Adrenal gland (tissue), 12 donors: Measurements from ENCODE around the gene SATB1. TPM values are rescaled to one million over a fixed set of nuclear protein-coding genes. Genes with fewer than 3 reads are reported as not detected.

ENCODE experiments used
- DNase-seq, 7 donors: peaks; one replicate each; pipeline ENCODE4 v3.0.0-alpha.2; 2019 to 2020
- H3K27ac ChIP-seq, 5 donors: fragments of 200-600 bp; sonication (generic) in 4 of 5; 1 replicate in 3 of 5; 2 replicates in 2 of 5; pipeline versions ENCODE4 v1.5.1 to v1.8.0; 2016 to 2020; ENCODE audit warnings: mild to moderate bottlenecking in 1 of 5
- H3K27me3 ChIP-seq: fragments of 200-600 bp; 2 replicates; pipeline ENCODE4 v1.8.0; 2021
- H3K36me3 ChIP-seq, 2 donors: fragments of 200-600 bp; replicated peaks in 1 of 2; 1 replicate in 1 of 2; 2 replicates in 1 of 2; pipeline versions ENCODE4 v1.5.1 to v1.8.0; 2018 to 2022
- H3K4me1 ChIP-seq, 2 donors: fragments of 200-600 bp; replicated peaks in 1 of 2; 1 replicate in 1 of 2; 2 replicates in 1 of 2; pipeline versions ENCODE4 v1.5.1 to v1.8.0; 2018 to 2021
- H3K4me3 ChIP-seq, 4 donors: fragments of 200-600 bp; sonication (generic) in 3 of 4; one replicate each; pipeline ENCODE4 v1.5.1; 2016 to 2018
- H3K9me3 ChIP-seq, 3 donors: fragments of 200-600 bp; sonication (generic) in 1 of 3; replicated peaks in 1 of 3; 1 replicate in 2 of 3; 2 replicates in 1 of 3; pipeline versions ENCODE4 v1.5.1 to v1.8.0; 2016 to 2021
- CTCF ChIP-seq, 6 experiments: fragments of 450-650 bp in 4 of 6; fragments of 200-600 bp in 2 of 6; sonication (generic) in 1 of 6; IDR thresholded peaks; 1 replicate in 5 of 6; 2 replicates in 1 of 6; pipeline versions ENCODE4 v1.5.1 to v1.8.0; 2016 to 2021; ENCODE audit warnings: antibody characterized with exemption in 6 of 6, mild to moderate bottlenecking in 2 of 6, moderate library complexity in 1 of 6
- POLR2A ChIP-seq, 2 donors: fragments of 450-650 bp; IDR thresholded peaks; one replicate each; pipeline ENCODE4 v1.6.1; 2017; ENCODE audit warnings: antibody characterized with exemption in 2 of 2, mild to moderate bottlenecking in 2 of 2, moderate library complexity in 1 of 2
- WGBS, 4 donors: extraction: QIAGEN DNeasy Blood & Tissue Kit in 2 of 4; methylation state at CpG; one replicate each; pipeline versions ENCODE4 v1.1.5 to v1.1.7; 2013 to 2017; 5-methylcytosine and 5-hydroxymethylcytosine counted together
- intact Hi-C, 2 donors: fragments of 100-400 bp; cut with DNase I; formaldehyde crosslinking; loops; one replicate each; pipeline versions ENCODE4 v1.14.1 to v1.15.0; 2022 to 2023
- polyA plus RNA-seq, 3 donors: library from polyadenylated mRNA; stranded (reverse); fragments of 200-250 nt in 2 of 3; fragments of 350-450 nt in 1 of 3; fragmentation: Illumina TruSeq in 1 of 3; extraction: RNeasy Lipid Tissue Mini Kit (QIAGEN cat#74804) in 1 of 3; gene quantifications; one replicate each; pipeline ENCODE4 v1.2.3, GENCODE V29; 2013 to 2014
- total RNA-seq, 9 donors: library from RNA; depleted of rRNA in 4 of 9; stranded (reverse); fragments of >200 nt in 4 of 9; fragments of 120-200 nt in 1 of 9; fragmentation: NEBNext Ultra II Directional in 1 of 9; extraction: Animal tissue kit (Norgen Biotek cat#: 25700) in 1 of 9; gene quantifications; one replicate each; pipeline versions ENCODE4 v1.1.0 to v1.2.4, GENCODE V29; 2013 to 2023
- donor health status: healthy with polysubstance abuse.
- donor health status: Bipolar disorder and iron deficiency.
- donor health status: DM: yes; HTN: yes; CAD: no.
- donor health status: DM: no; HTN: no; CAD: no.
- donor health status: DM: no; HTN: no; CAD: no.
- donor health status: DM: yes; HTN: yes; CAD: no.

Gene SATB1
- total and polyA plus RNA-seq, 12 donors, result 9.1 to 31.5 (median 12.9) TPM

- no peak for DNase-seq
- peaks cover 0 to 9% (median 0%) of the 10 kb centered on the region in 3 donors for H3K9me3 ChIP-seq
- 79 to 88% (median 83%) methylated on average over 2 of the region's 2 CpGs for WGBS, 4 donors
- intact Hi-C loops, result no loop called here
- H3K27me3 ChIP-seq, result no peaks in the 10 kb centered on the region
- H3K36me3 ChIP-seq, result no peaks in the 10 kb centered on the region
- H3K4me3 ChIP-seq, result no peak overlapping the region
- H3K4me1 ChIP-seq, result no peaks in the 10 kb centered on the region
- no peak overlapping the region for H3K27ac ChIP-seq
- TF ChIP-seq POLR2A (IDR thresholded peaks at IDR 0.05) (no peak), CTCF (IDR thresholded peaks at IDR 0.05) (no peak)
Observed at GRCh38 chr3:18409266-18409665, 15.9 kb downstream of the SATB1 start.

- H3K9me3 ChIP-seq, result peaks cover 0 to under 1% (median 0%) of the 10 kb centered on the region in 3 donors
- no peak overlapping the region for H3K27ac ChIP-seq
- H3K36me3 ChIP-seq, result no peaks in the 10 kb centered on the region
- WGBS, 4 donors, result 72 to 80% (median 79%) methylated on average over 3 of the region's 3 CpGs
- no peak for TF ChIP-seq CTCF (IDR thresholded peaks at IDR 0.05)
- TF ChIP-seq POLR2A (IDR thresholded peaks at IDR 0.05), result no peak
- intact Hi-C loops, result no loop called here
- no peaks in the 10 kb centered on the region for H3K4me1 ChIP-seq
- no peak overlapping the region for H3K4me3 ChIP-seq
- DNase-seq, result no peak
- H3K27me3 ChIP-seq, result no peaks in the 10 kb centered on the region
Observed at GRCh38 chr3:18405141-18405540, 20.0 kb downstream of the SATB1 start.

GRCh38 chr3:18403061-18403460 is 22.1 kb downstream of the SATB1 start:
- intact Hi-C loops, result no loop called here
- TF ChIP-seq CTCF (IDR thresholded peaks at IDR 0.05) (no peak), POLR2A (IDR thresholded peaks at IDR 0.05) (no peak)
- H3K4me1 ChIP-seq, result no peaks in the 10 kb centered on the region
- H3K36me3 ChIP-seq, result no peaks in the 10 kb centered on the region
- no peaks in the 10 kb centered on the region for H3K27me3 ChIP-seq
- no peak for DNase-seq
- H3K4me3 ChIP-seq, result no peak overlapping the region
- no peak overlapping the region for H3K27ac ChIP-seq
- no peaks in the 10 kb centered on the region for H3K9me3 ChIP-seq
- 85 to 94% (median 87%) methylated on average over 2 of the region's 2 CpGs for WGBS, 4 donors

- no peak for TF ChIP-seq CTCF (IDR thresholded peaks at IDR 0.05)
- no peak for TF ChIP-seq POLR2A (IDR thresholded peaks at IDR 0.05)
- no peaks in the 10 kb centered on the region for H3K9me3 ChIP-seq
- DNase-seq, result no peak
- WGBS, 4 donors, result 58 to 86% (median 68%) methylated on average over 3 of the region's 3 CpGs
- H3K4me3 ChIP-seq, result no peak overlapping the region
- no peak overlapping the region for H3K27ac ChIP-seq
- no peaks in the 10 kb centered on the region for H3K4me1 ChIP-seq
- intact Hi-C loops, result no loop called here
- H3K27me3 ChIP-seq, result no peaks in the 10 kb centered on the region
- H3K36me3 ChIP-seq, result no peaks in the 10 kb centered on the region
Observed at GRCh38 chr3:18402239-18402799, 22.8 kb downstream of the SATB1 start.
